Activated T-cell treated with anti-CD3 and anti-CD28 coated beads for 1 hour (primary cell): ENCODE results near the gene EXOC2.

Experiments used
- DNase-seq: peaks from one replicate; pipeline ENCODE4 v3.0.0-alpha.2; 2020; ENCODE audit warnings: low read depth

The EXOC2 gene

DNA sequence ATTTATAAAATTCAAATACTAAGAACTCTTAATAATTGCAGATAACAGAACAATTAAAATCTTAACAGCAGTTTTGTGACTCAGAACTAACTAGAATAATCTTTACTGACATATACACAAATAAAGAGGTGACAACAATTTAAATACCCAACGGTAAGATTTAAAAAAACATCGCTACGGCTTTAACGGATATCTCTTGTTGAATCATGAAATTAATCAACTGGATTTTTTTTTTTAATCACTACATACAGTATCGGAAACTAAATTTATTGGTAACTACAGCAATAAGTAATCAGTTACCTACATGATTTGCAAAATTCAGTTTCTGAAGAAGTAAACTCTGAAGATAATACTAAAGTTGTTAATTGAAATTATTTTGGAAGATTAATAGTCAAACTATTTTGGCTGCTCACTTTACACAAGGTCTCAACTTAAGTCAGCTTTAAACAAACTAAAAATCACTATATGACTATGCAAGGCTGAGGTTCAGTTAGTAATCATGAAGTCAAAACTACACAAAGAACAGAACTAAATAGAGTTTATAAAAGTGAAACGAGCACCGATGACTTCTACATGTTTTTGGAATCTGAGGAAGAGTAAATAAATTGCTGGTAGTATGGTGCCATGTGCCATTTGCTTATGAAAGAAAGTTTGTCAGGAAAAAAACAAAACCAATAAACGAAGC is 164.8 kb downstream of the EXOC2 start:
- no peak for DNase-seq

DNA sequence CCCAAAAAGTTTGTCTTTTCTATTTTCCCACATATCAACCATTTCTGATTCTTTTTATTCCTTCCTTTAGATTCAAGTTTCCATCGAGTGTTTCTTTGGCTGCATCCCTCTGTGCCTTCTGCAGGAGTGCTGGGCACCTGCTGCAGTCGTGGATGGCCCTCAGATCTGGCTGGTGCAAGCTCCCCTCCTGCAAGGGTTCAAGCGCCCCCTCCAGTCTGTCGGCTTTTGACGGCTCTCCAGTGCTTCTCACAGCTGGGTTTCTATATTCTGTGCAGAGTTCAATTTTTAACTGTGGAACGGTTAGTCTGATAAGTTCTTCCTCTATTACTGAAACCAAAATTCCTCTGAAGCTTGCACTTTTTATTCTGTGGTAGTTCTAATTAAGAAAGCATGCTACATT is 168.1 kb downstream of the EXOC2 start:
- DNase-seq: peak; percentile 35

DNA sequence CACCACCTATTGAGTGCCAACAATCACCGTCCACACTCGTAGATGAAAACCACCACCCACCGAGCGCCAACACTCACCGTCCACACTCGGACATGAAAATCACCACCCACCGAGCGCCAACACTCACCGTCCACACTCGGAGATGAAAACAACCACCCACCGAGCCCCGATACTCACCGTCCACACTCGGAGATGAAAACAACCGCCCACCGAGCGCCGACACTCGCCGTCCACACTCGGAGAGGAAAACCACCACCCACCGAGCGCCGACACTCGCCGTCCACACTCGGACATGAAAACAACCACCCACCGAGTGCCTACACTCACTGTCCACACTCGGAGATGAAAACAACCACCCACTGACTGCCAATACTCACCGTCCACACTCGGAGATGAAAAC is 172.1 kb downstream of the EXOC2 start:
- DNase-seq: no peak

DNA sequence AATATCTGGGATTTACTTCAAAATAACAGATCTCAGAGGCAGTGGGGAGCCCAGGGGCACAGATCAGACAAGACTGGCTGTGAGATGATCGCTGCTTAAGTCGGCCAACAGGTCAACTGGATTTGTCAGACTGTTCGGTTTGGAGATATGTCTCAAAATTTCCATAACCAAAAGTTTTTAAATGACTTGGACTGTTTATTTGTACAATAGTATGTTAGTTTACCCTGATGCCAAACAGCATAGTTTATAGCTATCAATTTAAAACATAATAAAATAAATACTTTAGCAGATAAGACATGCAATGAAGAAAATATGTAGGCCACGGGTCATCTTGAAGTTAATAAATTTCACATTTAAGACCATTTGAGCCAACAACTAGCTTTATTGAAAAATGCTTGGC is 174.7 kb downstream of the EXOC2 start:
- no peak for DNase-seq

- DNase-seq: no peak
Measured at GRCh38 chr6:516213-516612, 176.7 kb downstream of the EXOC2 start.

DNA sequence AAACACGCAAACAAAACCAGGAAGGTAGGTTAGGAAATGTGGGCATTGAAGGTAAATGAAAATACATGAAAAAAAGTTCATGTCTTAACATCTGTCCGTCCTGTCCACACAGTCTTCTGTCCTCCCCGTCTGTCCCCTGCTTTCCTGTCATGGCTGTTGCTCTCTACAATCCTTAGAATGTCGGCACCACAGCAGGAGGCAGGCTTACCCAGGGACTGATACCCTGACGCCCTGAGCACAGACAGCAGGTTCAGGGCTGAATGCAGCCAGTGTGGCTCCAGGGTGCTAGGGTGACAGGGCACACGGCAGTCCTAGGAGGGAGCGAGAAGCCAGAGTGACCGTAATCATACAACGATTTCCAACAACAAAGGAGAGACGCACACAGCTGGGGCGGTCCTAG is 177.7 kb downstream of the EXOC2 start:
- DNase-seq: no peak

DNA sequence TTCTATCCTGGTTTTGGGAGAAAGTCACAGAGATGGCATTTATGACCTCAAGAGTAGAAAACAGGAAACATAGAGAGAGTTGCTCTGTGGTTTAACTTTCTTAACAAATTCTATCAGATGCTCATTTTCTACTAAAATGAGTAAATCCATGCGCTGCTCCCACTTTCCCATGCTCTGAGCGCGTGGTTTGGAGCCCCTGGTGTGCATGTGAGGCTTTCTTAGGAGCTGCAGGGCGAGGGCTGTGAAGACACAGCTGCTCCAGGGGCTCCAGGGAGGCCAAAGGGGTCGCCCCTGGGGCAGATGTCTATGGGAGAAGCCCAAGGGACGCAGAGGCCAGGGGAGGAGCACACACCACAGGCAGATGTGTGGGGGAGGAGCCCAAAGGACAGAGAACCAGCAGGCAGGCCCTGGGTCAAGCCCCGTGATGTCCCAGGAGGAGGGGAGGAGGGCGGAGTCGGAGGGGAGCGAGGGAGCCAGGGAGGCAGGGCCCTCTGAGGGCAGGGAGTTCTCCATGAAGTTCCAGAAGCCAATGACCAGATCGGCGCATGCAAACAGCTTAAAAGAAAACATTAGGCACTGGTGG is 178.5 kb downstream of the EXOC2 start:
- no peak for DNase-seq

- DNase-seq: no peak
Measured at GRCh38 chr6:513961-514360, 179.0 kb downstream of the EXOC2 start.

- DNase-seq: no peak
Measured at GRCh38 chr6:513058-513457, 179.9 kb downstream of the EXOC2 start.

DNA sequence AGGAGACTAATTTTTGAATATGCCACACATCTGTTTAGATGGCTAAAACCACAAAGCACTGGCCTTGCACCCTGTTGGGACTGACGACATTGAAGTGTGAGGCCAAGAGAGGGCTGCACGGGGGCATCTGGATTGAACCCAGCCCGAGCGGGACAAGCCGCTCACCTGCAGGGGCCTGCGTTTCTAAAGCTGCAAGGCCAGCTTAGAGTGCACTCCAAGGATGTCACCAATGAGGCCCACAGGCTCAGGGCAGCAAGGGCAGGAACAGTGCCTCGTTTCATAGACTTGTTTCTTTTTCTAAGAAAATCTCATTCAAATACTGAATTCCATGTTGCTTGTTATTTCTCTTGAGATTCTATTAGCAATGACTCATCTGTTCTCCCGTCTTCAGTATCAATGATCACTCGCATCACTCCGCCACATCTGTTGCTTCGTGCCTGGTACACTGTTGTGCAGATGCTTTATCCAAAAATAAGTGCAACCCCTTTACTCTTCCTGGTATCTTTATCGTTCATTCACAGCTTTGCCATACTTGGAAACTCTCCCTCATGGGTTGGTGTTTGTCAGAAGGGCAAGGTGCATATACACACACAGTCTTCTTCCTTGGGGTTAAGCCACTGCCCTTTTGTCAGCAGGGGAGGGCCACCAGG is 181.3 kb downstream of the EXOC2 start:
- no peak for DNase-seq

- DNase-seq: no peak
Measured at GRCh38 chr6:509676-510075, 183.3 kb downstream of the EXOC2 start.

DNA sequence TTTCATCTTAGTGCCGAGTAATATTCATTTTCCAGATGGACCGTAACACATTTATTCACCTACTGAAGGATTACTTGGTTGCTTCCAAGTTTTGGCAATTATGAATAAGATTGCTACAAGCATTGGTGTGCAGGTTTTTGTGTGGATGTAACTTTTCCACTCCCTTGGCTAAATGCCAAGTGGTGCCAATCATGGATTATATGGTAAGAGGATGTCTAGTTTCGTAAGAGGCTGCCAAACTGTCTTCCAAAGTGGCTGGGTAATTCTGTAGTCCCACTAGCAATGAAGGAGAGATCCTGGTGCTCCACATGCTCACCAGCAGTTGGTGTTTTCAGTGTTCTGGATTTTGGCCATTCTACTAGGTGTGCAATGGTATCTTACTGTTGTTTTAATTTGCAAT is 184.3 kb downstream of the EXOC2 start:
- no peak for DNase-seq

- no peak for DNase-seq
Measured at GRCh38 chr6:508006-508405, 184.9 kb downstream of the EXOC2 start.

DNA sequence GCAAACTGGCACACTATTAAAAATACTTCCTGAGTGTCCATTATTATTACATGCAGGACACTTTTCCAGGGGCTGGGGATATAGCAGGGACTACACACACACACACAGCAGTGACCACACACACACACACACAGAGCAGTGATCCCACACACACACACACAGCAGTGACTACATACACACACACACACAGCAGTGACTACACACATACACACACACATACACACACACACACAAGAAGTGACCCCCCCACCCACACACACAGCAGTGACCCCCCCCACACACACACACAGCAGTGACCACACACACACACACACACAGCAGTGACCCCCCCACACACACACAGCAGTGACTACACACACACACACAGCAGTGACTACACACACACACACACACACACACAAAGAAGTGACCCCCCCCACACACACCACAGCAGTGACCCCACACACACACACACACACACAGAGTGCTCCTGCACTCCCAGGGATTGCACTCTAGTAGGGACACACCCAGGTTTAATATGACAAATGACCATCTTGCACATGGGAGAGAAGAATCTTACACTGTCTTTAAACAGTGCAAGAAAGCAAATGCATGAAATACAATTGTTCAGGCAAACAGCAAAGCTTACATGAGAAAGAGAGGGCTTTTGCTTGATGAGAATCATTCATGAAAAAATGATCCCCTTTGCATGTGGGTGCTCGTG is 185.9 kb downstream of the EXOC2 start:
- no peak for DNase-seq

DNA sequence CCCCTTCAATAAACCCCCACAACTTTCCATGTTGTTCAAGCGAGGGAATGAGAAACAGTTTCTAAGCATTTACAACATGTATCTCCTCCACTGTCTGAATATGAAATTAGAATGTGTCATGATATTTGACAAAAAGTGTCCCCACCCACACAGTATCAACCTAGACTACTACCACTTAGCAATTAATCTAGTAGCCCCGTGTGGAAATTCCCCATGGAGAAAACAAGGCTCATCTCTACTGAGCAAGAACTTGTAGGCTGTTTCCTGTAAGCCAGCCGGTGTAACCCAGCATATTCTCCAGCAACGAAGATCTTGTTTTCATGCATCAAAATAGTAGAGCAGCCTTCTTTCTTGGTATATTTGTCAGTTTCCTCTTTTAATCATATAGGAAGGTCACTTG is 186.4 kb downstream of the EXOC2 start:
- no peak for DNase-seq

- no peak for DNase-seq
Measured at GRCh38 chr6:505374-505773, 187.6 kb downstream of the EXOC2 start.

DNA sequence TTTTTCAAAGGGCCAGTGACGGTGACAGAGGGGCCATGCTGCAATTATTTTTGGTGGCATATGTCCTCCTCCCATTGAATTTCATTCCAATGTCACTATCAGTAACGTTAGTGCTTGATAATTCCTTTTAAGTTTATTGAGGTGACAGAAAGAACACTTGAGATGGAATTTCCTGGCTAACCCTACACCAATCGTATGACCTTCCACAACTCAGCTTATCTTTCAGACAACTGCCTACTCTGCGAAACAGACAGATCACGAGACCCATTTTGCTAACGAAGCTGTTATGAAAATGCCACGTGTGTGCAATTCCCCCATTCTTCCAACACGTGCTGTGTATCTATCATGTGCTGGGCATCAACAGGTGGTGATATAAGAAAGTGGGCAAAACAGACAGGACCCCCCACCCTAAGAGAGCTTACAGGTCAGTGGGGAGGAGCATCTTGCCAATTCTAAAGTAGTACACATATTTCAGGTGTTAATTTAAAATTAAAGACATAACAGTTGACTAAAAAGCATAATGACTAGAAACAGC is 188.4 kb downstream of the EXOC2 start:
- DNase-seq: no peak

- DNase-seq: no peak
Measured at GRCh38 chr6:503610-504362, 189.2 kb downstream of the EXOC2 start.

DNA sequence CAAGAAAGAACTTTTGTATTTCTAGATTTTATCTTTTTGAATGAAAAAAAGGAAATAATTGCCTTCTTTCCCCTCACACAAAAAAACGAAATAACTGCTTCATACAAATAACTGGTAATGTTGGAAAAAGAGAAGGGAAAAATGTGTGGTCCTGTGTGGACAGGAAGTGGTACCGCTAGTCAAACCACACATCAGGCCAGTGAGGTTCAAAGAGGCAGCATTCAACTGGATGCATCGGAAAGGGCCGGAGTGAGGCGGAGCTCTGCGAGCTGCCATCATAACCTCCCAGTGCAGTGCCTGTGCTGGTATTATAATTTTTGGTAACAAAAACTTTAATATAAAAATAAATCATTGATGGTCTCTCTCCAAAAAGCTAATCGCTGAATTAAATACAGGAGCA is 190.2 kb downstream of the EXOC2 start:
- DNase-seq: no peak

DNA sequence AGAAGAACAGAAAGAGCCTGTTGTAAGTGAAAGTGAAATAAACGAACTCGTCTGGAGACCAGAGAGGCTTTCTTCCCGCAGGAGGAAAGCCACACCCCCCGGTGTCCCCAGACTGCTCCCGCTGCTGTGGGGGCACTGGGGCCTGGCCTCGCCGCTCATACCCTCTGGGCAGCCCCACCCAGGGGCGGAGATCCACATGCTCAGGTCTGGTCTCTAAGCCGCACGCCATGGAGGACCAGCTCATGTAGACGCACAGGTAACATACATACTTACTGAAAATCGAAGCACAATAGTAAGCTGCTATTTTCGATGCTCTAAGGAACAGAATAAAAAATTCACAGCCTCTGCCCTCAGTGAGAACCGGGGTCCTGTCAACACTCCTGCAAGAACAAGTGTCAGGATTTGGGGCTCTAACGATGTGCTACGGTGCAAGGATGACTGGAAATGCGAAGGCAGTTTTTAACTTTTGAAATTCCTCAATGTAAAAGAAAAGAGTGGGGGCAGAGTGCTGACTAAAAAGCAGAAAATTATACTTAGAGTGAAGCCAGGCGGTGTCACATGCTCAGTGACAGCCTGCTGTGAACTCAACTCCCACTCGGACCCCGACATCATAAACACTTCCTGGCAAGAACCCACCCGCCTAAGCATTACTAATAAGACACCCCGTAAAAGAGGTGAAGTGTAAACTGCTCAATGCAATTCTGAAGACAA is 190.9 kb downstream of the EXOC2 start:
- no peak for DNase-seq

DNA sequence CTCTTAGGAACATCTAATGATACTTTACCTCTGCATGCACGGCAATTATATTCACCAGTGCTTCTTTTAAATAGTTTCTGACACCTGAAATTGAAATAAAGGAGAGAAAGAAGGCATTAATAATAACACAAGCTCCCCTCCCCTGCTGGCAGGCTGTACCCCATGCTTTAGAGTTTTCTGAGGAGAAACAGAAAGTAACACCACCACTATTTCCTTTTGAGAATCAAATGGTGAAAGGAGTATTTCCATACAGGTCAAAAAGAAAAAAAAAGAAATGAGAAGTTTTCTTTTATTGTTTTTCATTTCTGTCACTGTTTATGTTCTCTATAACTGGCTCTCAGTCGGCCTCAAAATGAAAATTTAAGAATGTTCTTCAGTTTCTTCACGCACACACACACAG is 193.3 kb downstream of the EXOC2 start:
- DNase-seq: no peak
